Stimulated activated naive CD4-positive, alpha-beta T cell treated with Interleukin-2 at 50 U/mL for 16 hours (primary cell): ENCODE measurements around the gene ZNG1A.
"Not testable (repeated sequence)": the region's sequence is repeated elsewhere in the genome, so short reads cannot be mapped to it uniquely, and the experiment has no call there.

Experiments
- DNase-seq: peaks from one replicate; lab custom pipeline; 2025; lab: John Stamatoyannopoulos, UW

Gene ZNG1A

DNA sequence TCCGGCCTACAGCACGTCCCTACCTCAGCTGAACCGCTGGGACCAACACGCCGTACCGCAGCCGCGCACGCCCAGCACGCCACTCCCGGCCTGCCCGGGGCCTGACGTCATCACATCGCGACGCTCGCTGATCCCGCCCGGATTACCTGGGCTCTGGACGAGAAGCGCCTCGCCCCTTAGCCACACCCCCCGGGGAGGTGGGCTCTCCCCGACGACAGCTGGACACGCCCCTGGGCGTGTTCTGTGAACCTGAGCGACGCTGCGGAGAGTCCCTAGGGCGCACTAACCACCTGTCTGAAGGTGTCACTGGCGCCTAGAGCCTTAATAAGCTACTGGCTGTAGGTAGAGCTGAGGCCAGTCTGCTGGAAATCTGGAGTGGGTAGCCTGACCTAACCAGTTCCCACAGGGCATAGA lies at the start of gene ZNG1A:
TSS of gene ZNG1A (minus strand) at position 87 of the 414 bp plus-strand sequence. CDS start 87 bp downstream, outside the sequence.
- DNase-seq: peak; percentile 69

DNA sequence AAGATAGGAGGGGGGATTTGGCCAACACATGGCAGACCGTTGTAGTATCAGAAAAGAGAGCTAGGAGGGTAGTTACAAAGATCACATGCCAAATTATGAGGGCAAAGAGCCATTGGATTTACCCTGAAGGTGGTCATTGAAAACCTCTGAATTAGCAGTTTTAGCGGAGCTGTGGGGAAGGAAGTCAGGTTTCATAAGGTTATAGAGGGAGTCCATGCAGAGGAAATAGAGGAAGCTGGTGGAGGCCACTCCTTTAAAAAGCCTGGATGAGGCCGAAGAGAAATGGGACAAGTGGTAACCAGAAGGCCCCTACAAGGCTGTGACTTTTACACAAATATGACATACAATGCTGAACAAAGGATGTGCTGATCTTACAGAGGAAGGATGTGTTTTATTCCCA lies 49.0 kb upstream of the ZNG1A start:
- no peak for DNase-seq

DNA sequence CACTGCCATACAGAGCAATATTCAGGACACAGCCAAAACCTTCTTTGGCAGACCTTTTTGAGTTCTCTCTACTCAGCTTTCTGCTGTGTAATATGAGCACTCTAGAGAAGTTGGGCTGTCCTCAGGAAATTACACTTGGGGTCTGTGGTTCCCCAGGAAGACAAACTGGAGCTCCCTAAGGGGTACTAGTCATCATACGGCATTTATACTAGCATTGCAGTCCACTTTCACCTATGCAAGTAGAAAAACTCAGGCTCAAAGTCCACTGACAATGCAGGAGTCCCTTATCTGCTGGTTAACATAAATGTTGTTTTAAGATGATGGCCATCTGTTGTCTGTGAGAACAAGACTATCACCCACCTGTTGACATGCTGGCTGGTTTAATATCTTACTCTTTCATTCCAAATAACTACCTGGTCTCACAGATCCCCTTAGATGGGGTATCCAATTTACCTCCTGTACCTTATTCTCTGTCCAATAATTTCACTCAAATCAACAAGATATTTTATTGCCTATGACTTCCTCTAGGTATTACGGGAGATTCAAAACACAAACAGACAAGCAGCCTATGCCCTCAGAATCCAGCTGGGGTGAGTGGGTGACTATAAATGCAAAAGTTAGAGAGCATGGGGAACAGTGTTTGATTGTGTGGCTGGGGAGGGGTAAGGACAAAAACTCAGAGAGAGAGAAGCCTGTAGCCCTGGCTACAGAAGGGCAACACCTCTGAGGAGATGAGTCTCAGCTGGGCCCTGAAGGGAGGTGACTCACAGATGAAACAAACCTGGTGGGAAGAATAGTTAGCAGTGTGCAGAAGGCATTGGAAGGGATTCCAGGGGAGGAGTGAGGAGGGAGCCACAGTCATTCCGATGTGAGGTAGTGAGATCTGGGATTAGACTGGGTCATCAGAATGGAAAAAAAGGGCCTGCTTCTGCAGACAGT lies 46.0 kb upstream of the ZNG1A start:
- no peak for DNase-seq

DNA sequence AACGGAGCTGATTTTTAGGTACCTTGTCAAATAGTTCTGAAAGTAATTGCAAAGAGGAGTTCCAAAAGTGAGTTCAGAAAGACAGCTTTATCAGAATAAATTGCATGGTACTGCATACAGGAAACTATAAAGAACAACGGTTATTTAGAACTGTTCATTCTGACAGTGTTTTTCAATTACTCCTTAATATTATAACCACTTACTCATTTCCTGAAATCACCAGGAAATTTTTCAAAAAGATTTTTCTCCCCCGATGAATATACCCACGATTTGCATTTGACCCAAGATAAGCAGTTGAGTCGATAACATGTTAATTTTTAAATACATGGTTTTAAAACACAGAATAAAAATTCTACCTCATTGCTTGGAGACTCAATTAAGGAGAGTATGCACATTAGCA lies 45.2 kb upstream of the ZNG1A start:
- DNase-seq: no peak

GRCh38 chr9:223152-223551 lies 44.3 kb upstream of the ZNG1A start:
- no peak for DNase-seq

DNA sequence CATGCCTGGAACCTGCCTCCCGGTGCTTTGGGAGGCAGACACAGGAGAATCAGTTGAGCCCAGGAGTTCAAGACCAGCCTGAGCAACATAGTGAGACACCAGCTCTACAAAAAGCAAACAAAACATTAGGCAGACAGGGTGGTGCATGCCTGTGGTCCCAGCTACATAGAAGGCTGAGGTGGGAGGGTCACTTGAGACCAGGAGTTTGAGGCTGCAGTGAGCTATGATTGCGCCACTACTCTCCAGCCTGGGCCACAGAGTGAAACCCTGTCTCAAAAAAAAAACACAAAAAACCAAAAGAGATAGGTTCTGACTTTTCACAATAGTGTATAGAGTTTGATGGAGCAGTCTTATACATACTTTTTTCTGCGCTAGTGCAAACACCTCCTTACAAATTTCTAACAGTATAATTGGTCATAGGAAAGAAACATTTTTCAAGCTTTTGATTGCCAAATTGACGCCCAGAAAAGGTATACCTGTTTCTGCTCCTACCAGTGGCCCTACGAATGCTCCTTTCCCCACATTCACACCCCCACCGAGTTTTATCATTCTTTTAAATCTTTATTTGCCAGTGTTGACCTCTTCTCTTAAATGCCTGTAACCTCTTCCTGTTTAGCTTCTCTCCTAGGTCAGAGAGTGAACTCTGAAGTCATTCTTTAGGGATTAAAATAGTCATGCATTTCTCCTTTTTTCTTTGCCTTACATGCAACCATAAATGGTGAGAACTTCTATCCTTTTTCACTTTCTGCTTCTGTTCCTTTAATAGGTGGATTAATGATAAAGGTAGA lies 43.3 kb upstream of the ZNG1A start:
- DNase-seq: no peak

DNA sequence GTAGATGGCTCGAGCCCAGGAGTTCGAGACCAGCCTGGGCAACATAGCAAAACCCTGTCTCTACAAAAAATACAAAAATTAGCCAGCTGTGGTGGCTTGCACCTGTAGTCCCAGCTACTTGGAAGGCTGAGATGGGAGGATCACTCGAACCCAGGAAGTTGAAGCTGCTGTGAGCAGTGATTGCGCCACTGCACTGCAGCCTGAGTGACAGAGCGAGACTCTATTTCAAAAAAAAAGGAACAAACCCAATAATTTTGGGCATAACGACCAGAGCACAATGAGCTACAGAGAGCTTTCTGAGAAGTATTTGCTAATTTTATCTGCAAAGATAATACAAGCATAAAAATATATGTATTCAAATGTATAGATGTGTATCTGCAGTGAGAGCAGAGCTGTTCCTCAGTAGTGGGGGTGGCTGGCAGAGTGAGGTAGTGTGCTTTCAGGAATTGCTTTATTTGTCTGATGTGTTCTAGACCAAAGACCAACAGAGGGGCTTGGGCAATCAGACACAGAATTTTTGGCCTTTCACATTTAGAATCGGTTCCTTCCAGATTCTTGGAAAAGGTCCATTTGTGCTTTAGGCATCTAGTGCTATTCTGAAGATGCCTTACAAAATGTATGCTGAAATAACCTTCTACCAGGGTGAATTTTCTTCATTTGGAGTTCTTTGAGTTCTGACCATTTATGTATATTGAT lies 41.0 kb upstream of the ZNG1A start:
- no peak for DNase-seq

- DNase-seq: not testable (repeated sequence)
These were observed 40.2 kb upstream of the ZNG1A start for GRCh38 chr9:219036-219435.

GRCh38 chr9:217950-218349 lies 39.1 kb upstream of the ZNG1A start:
- DNase-seq: no peak

GRCh38 chr9:216866-217265 lies 38.0 kb upstream of the ZNG1A start:
- DNase-seq: no peak

GRCh38 chr9:215631-216155 lies 36.8 kb upstream of the ZNG1A start:
- no peak for DNase-seq

GRCh38 chr9:214648-215493 lies 36.0 kb upstream of the ZNG1A start, which contains the start of gene DOCK8:
TSS of gene DOCK8 (plus strand) at chr9:214865. CDS start at chr9:214977, 112 bp downstream.
- peak; percentile 62 for DNase-seq

- DNase-seq: no peak
These were observed 35.4 kb upstream of the ZNG1A start for GRCh38 chr9:214351-214647.

- DNase-seq: not testable (repeated sequence)
These were observed 35.0 kb upstream of the ZNG1A start for GRCh38 chr9:213901-214300.

- DNase-seq: no peak
These were observed 33.4 kb upstream of the ZNG1A start for GRCh38 chr9:212297-212696.

DNA sequence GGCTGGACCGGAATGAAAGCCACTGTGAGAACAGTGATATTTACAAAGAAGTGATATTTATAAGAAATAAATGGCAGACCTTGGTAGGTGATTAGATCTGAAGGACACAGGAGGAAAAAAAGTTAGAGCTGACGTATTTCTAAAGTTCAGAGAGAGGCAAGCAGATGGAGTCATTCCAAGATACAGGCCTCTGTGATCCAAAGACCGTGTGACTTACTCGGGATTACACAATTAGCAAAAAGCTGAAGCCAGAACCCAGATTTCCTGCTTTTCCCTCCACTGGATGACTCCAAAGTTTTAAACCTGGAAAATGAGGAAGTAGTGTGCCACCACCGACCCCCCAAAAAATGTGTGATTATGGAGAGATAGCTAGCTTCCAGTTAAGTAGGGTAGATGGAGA lies 32.7 kb upstream of the ZNG1A start:
- DNase-seq: no peak

DNA sequence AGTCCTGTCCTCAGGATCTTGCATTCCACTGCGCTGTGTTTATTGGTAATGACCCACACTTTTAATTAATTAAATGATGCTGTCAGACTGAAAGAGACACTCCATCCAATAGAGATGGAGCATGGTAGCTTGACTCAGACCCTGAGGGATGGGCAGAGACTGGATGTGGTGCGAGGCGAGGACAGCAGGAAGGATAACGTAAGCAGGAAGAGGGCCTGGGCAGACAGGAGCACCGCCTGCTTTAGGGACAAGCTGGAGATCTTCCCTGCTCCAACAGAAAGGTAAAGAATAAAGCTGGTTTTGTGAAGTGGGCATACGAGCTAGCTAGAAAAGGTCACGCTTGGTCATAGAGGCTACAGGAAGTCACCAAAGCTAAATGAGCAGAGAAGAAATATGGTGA lies 32.2 kb upstream of the ZNG1A start:
- no peak for DNase-seq

DNA sequence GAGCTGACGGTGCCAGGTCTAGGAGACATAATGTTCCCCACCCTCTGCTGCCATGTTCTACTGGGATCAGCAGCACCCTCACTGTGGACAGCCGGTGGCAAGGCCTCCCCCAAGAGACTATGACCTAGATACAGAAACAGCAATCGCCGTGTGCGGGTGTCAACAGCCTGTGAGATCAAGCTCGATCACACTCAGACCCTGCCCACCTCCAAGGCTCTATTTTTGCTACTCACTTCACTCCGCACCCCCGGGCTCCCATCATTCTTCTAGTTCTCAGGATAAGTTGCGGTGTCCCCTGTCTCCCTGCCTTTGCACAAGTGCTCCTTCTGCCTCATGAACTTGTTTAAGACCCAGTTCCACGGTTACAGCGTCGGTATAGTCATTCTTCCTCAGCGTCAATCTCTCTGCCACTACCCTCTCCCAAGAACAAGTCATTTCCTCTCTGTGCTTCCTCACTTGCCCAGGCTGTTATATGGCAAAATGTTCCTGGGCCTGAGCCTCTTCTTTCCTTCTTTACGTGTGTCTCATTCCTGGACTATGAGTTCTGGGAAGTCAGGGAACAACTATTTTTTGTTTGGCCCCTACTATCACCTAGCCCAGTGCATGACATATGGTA lies 30.4 kb upstream of the ZNG1A start:
- DNase-seq: no peak

- DNase-seq: no peak
These were observed 27.6 kb upstream of the ZNG1A start for GRCh38 chr9:206481-206880.

- not testable (repeated sequence) for DNase-seq
These were observed 20.7 kb upstream of the ZNG1A start for GRCh38 chr9:199601-200000.
